ENCODE measurements around the gene SOAT1. TPM values are rescaled to one million over a fixed set of nuclear protein-coding genes. Genes with fewer than 3 reads are reported as not detected.

SOAT1 gene
- total RNA-seq, 1 experiment from 2014 or later, result 28.4 TPM

GRCh38 chr1:179296356-179297104, 2.9 kb downstream of the SOAT1 start:
- no peak overlapping the region for H3K27ac Mint-ChIP-seq (ENCODE audit: low read depth, unreplicated experiment)
- TF ChIP-seq, protein P1, sequence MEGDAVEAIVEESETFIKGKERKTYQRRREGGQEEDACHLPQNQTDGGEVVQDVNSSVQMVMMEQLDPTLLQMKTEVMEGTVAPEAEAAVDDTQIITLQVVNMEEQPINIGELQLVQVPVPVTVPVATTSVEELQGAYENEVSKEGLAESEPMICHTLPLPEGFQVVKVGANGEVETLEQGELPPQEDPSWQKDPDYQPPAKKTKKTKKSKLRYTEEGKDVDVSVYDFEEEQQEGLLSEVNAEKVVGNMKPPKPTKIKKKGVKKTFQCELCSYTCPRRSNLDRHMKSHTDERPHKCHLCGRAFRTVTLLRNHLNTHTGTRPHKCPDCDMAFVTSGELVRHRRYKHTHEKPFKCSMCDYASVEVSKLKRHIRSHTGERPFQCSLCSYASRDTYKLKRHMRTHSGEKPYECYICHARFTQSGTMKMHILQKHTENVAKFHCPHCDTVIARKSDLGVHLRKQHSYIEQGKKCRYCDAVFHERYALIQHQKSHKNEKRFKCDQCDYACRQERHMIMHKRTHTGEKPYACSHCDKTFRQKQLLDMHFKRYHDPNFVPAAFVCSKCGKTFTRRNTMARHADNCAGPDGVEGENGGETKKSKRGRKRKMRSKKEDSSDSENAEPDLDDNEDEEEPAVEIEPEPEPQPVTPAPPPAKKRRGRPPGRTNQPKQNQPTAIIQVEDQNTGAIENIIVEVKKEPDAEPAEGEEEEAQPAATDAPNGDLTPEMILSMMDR (IDR thresholded peaks at IDR 0.05; ENCODE audit: unreplicated experiment), result no peak
- no peak overlapping the region for H3K4me3 Mint-ChIP-seq (ENCODE audit: unreplicated experiment)
- no peak for DNase-seq (ENCODE audit: unreplicated experiment)
- intact Hi-C loops (cut with micrococcal nuclease), result no loop called here
- BruUV-seq (replicated peaks), result no TSS peak
- peaks cover 29% of the 10 kb centered on the region for H3K4me1 Mint-ChIP-seq (ENCODE audit: insufficient read depth, unreplicated experiment)
- CTCF ChIA-PET, result interaction anchor here (0.6 to 2.8 kb wide), 7 partner anchors 11 to 555 kb away, joined by 3 to 19 read pairs (median 4); no protein-coding TSS in a partner anchor
- POLR2A ChIA-PET, result interaction anchor here (0.6 to 0.7 kb wide), 3 partner anchors 14 to 232 kb away, joined by 3 to 4 read pairs (median 3); no protein-coding TSS in a partner anchor
- peaks cover 15% of the 10 kb centered on the region for H3K36me3 Mint-ChIP-seq (ENCODE audit: insufficient read depth, unreplicated experiment)
- no peaks in the 10 kb centered on the region for H3K9me3 Mint-ChIP-seq (ENCODE audit: unreplicated experiment)
- H3K27me3 Mint-ChIP-seq (ENCODE audit: insufficient read depth, unreplicated experiment), result no peaks in the 10 kb centered on the region

GRCh38 chr1:179297105-179297378, 3.4 kb downstream of the SOAT1 start:
- TF ChIP-seq, protein P1 (IDR thresholded peaks at IDR 0.05; ENCODE audit: unreplicated experiment), result no peak
- intact Hi-C loops (cut with micrococcal nuclease), result no loop called here
- ChIA-PET POLR2A (interaction anchor here (0.6 to 1.2 kb wide), 3 partner anchors 14 to 195 kb away, joined by 3 read pairs; partner anchors contain the start of gene AXDND1), CTCF (interaction anchor here (0.6 to 1.5 kb wide), 8 partner anchors 11 to 556 kb away, joined by 3 to 5 read pairs (median 4); no protein-coding TSS in a partner anchor)
- peaks cover 16% of the 10 kb centered on the region for H3K36me3 Mint-ChIP-seq (ENCODE audit: insufficient read depth, unreplicated experiment)
- no TSS peak for BruUV-seq (replicated peaks)
- DNase-seq (ENCODE audit: unreplicated experiment), result no peak
- no peaks in the 10 kb centered on the region for H3K27me3 Mint-ChIP-seq (ENCODE audit: insufficient read depth, unreplicated experiment)
- no peak overlapping the region for H3K4me3 Mint-ChIP-seq (ENCODE audit: unreplicated experiment)
- H3K9me3 Mint-ChIP-seq (ENCODE audit: unreplicated experiment), result no peaks in the 10 kb centered on the region
- no peak overlapping the region for H3K27ac Mint-ChIP-seq (ENCODE audit: low read depth, unreplicated experiment)
- peaks cover 34% of the 10 kb centered on the region for H3K4me1 Mint-ChIP-seq (ENCODE audit: insufficient read depth, unreplicated experiment)

DNA sequence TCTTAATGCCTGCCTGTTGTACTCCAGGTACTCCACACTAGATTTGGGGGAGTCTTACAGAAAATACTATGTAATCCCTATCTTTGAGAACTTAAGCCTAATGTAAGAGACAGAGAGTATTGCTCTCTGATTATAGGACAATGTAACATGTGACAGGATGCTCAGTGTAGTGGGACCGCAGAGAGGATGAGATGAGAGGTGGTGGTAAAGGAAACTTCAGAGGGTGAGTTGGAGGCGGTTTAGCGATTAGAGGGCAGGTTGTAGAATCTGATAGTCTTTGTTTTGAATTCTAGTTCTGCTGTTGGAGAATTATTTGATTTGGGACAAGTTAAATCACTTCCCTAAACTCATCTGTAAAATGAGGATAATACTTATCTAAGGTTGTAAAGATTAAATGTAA, 5.4 kb downstream of the SOAT1 start:
- CTCF ChIA-PET, result interaction anchor here (1.7 kb wide), 1 partner anchor 70 kb away, joined by 6 read pairs; no protein-coding TSS in a partner anchor
- H3K27me3 Mint-ChIP-seq (ENCODE audit: insufficient read depth, unreplicated experiment), result no peaks in the 10 kb centered on the region
- BruUV-seq (replicated peaks), result no TSS peak

GRCh38 chr1:179300112-179300511, 6.5 kb downstream of the SOAT1 start:
- peaks cover 7% of the 10 kb centered on the region for H3K9me3 Mint-ChIP-seq (ENCODE audit: unreplicated experiment)
- H3K4me3 Mint-ChIP-seq (ENCODE audit: unreplicated experiment), result no peak overlapping the region
- DNase-seq (ENCODE audit: unreplicated experiment), result no peak
- POLR2A ChIA-PET, result no interaction called here
- TF ChIP-seq, protein P1 (IDR thresholded peaks at IDR 0.05; ENCODE audit: unreplicated experiment), result no peak
- intact Hi-C loops (cut with micrococcal nuclease), result no loop called here
- CTCF ChIA-PET, result interaction anchor here (0.7 to 1.7 kb wide), 2 partner anchors 11 to 68 kb away, joined by 3 to 6 read pairs; no protein-coding TSS in a partner anchor
- peaks cover 29% of the 10 kb centered on the region for H3K36me3 Mint-ChIP-seq (ENCODE audit: insufficient read depth, unreplicated experiment)
- H3K27me3 Mint-ChIP-seq (ENCODE audit: insufficient read depth, unreplicated experiment), result no peaks in the 10 kb centered on the region
- no peak overlapping the region for H3K27ac Mint-ChIP-seq (ENCODE audit: low read depth, unreplicated experiment)
- no TSS peak for BruUV-seq (replicated peaks)
- peaks cover 36% of the 10 kb centered on the region for H3K4me1 Mint-ChIP-seq (ENCODE audit: insufficient read depth, unreplicated experiment)

More for the DNA sequence above, 5.4 kb downstream of the SOAT1 start:
- Mint-ChIP-seq H3K4me1 (ENCODE audit: insufficient read depth, unreplicated experiment) (peaks cover 40% of the 10 kb centered on the region), H3K4me3 (ENCODE audit: unreplicated experiment) (no peak overlapping the region), H3K9me3 (ENCODE audit: unreplicated experiment) (no peaks in the 10 kb centered on the region), H3K36me3 (ENCODE audit: insufficient read depth, unreplicated experiment) (peaks cover 23% of the 10 kb centered on the region), H3K27ac (ENCODE audit: low read depth, unreplicated experiment) (no peak overlapping the region)
- TF ChIP-seq, protein P1 (IDR thresholded peaks at IDR 0.05; ENCODE audit: unreplicated experiment), result no peak
- intact Hi-C loops (cut with micrococcal nuclease), result no loop called here
- POLR2A ChIA-PET, result no interaction called here
- DNase-seq (ENCODE audit: unreplicated experiment), result no peak

Measured in MCF 10A (cell line).